WTC11 (cell line): Measurements from ENCODE around the gene SPRED1. TPM values are rescaled to one million over a fixed set of nuclear protein-coding genes. Genes with fewer than 3 reads are reported as not detected.

Experiments
- ATAC-seq: fragments of 200-7000 bp; cut with Tn5 transposase; 2 replicates; pipeline ENCODE4 v1.10.0; 2021; ENCODE audit warnings: mild to moderate bottlenecking, moderate library complexity
- CTCF ChIA-PET: fragments of 300-600 bp; sonication (Branson Sonifier 250); formaldehyde crosslinking; loops from one replicate; lab custom pipeline; 2021; ENCODE audit warnings: antibody characterized with exemption; lab: Charles Lee
- POLR2A ChIA-PET: fragments of 350-600 bp; sonication (Branson Sonifier 250); formaldehyde crosslinking; loops from one replicate; lab custom pipeline; 2021; ENCODE audit warnings: antibody characterized with exemption; lab: Charles Lee
- DNase-seq: peaks from one replicate; pipeline ENCODE4 v3.0.0; 2021; ENCODE audit warnings: low spot score
- H3K27ac Mint-ChIP-seq: 2 replicates; pipeline ENCODE4 v1.8.0; 2021; ENCODE audit warnings: mixed read lengths
- H3K27me3 Mint-ChIP-seq: 2 replicates; pipeline ENCODE4 v1.8.0; 2021; ENCODE audit warnings: low read depth, mild to moderate bottlenecking, moderate library complexity, mixed read lengths
- H3K36me3 Mint-ChIP-seq: 2 replicates; pipeline ENCODE4 v1.8.0; 2021; ENCODE audit warnings: mixed read lengths
- H3K4me1 Mint-ChIP-seq: 2 replicates; pipeline ENCODE4 v1.8.0; 2022; ENCODE audit warnings: mixed read lengths
- H3K4me3 Mint-ChIP-seq: 2 replicates; pipeline ENCODE4 v1.8.0; 2021; ENCODE audit warnings: mild to moderate bottlenecking, moderate library complexity, mixed read lengths
- H3K9me3 Mint-ChIP-seq: 2 replicates; pipeline ENCODE4 v1.8.0; 2021; ENCODE audit warnings: mixed read lengths
- CREM ChIP-seq: sonication (generic); formaldehyde crosslinking; IDR thresholded peaks from 2 replicates; pipeline ENCODE4 v1.8.1; 2022; ENCODE audit warnings: mild to moderate bottlenecking, missing genetic modification reagents, moderate library complexity
- ESRRA ChIP-seq: sonication (generic); formaldehyde crosslinking; IDR thresholded peaks from 2 replicates; pipeline ENCODE4 v1.8.1; 2022; ENCODE audit warnings: mild to moderate bottlenecking, missing genetic modification reagents, borderline replicate concordance
- ETV6 ChIP-seq: sonication (generic); formaldehyde crosslinking; IDR thresholded peaks from 2 replicates; pipeline ENCODE4 v1.8.1; 2022; ENCODE audit warnings: mild to moderate bottlenecking, missing genetic modification reagents
- JAZF1 ChIP-seq: fragments of 250-450 bp; sonication (Bioruptor Pico); IDR thresholded peaks from 2 replicates; pipeline ENCODE4 v1.9.0; 2021; ENCODE audit warnings: moderate library complexity, mild to moderate bottlenecking, inconsistent platforms
- MYBL2 ChIP-seq: sonication (generic); formaldehyde crosslinking; IDR thresholded peaks from 2 replicates; pipeline ENCODE4 v1.8.1; 2023; ENCODE audit warnings: mild to moderate bottlenecking, moderate library complexity, missing genetic modification reagents
- NFYB ChIP-seq: sonication (generic); formaldehyde crosslinking; conservative IDR thresholded peaks from 2 replicates; pipeline ENCODE4 v1.8.0; 2022; ENCODE audit warnings: low read depth, missing genetic modification reagents
- NR3C1 ChIP-seq: sonication (generic); formaldehyde crosslinking; conservative IDR thresholded peaks from 2 replicates; pipeline ENCODE4 v1.8.1; 2023; ENCODE audit warnings: low read depth, mild to moderate bottlenecking, missing genetic modification reagents
- RELA ChIP-seq: sonication (generic); formaldehyde crosslinking; IDR thresholded peaks from 2 replicates; pipeline ENCODE4 v1.8.1; 2022; ENCODE audit warnings: missing genetic modification reagents, mild to moderate bottlenecking, borderline replicate concordance
- RORB ChIP-seq: fragments of 250-450 bp; sonication (Bioruptor Pico); IDR thresholded peaks from 2 replicates; pipeline ENCODE4 v1.9.0; 2021; ENCODE audit warnings: mild to moderate bottlenecking
- SOX15 ChIP-seq: fragments of 250-450 bp; sonication (Bioruptor Pico); IDR thresholded peaks from 2 replicates; pipeline ENCODE4 v1.9.0; 2021; ENCODE audit warnings: mild to moderate bottlenecking
- ZBTB21 ChIP-seq: sonication (generic); formaldehyde crosslinking; IDR thresholded peaks from 2 replicates; pipeline ENCODE4 v1.8.1; 2023; ENCODE audit warnings: mild to moderate bottlenecking, missing genetic modification reagents, borderline replicate concordance
- ZNF121 ChIP-seq: sonication (generic); formaldehyde crosslinking; IDR thresholded peaks from 2 replicates; pipeline ENCODE4 v1.8.0; 2023; ENCODE audit warnings: missing genetic modification reagents
- ZNF138 ChIP-seq: sonication (generic); formaldehyde crosslinking; conservative IDR thresholded peaks from 2 replicates; pipeline ENCODE4 v1.8.1; 2022; ENCODE audit warnings: mild to moderate bottlenecking, moderate library complexity, missing genetic modification reagents
- total RNA-seq: library from RNA; stranded (reverse); gene quantifications from 3 replicates; pipeline ENCODE4 v1.2.3, GENCODE V29; 2021
- TF ChIP-seq, protein P1 (sequence below): sonication (generic); formaldehyde crosslinking; conservative IDR thresholded peaks from 2 replicates; pipeline ENCODE4 v1.8.1; 2022; ENCODE audit warnings: mild to moderate bottlenecking, missing genetic modification reagents
- TF ChIP-seq, protein P2 (sequence below): fragments of 250-450 bp; sonication (Bioruptor Pico); IDR thresholded peaks from 2 replicates; pipeline ENCODE4 v2.1.2; 2022; ENCODE audit warnings: mild to moderate bottlenecking, moderate library complexity
- TF ChIP-seq, protein P3 (sequence below): sonication (generic); formaldehyde crosslinking; conservative IDR thresholded peaks from 2 replicates; pipeline ENCODE4 v1.8.1; 2023; ENCODE audit warnings: mild to moderate bottlenecking, low read depth, missing genetic modification reagents, moderate library complexity
- TF ChIP-seq, protein P4 (sequence below): sonication (generic); formaldehyde crosslinking; IDR thresholded peaks from 2 replicates; pipeline ENCODE4 v1.8.0; 2022; ENCODE audit warnings: mild to moderate bottlenecking, missing genetic modification reagents
- TF ChIP-seq, protein P5 (sequence below): sonication (generic); formaldehyde crosslinking; IDR thresholded peaks from 2 replicates; pipeline ENCODE4 v1.8.0; 2022; ENCODE audit warnings: missing genetic modification reagents
- TF ChIP-seq, protein P6 (sequence below): sonication (generic); formaldehyde crosslinking; IDR thresholded peaks from 2 replicates; pipeline ENCODE4 v1.8.1; 2022; ENCODE audit warnings: mild to moderate bottlenecking, moderate library complexity, missing genetic modification reagents
- TF ChIP-seq, protein P7 (sequence below): sonication (generic); formaldehyde crosslinking; IDR thresholded peaks from 2 replicates; pipeline ENCODE4 v1.8.1; 2023; ENCODE audit warnings: mild to moderate bottlenecking, missing genetic modification reagents, moderate library complexity

SPRED1 gene
- total RNA-seq, 1 experiment from 2014 or later = 35.9 TPM

DNA sequence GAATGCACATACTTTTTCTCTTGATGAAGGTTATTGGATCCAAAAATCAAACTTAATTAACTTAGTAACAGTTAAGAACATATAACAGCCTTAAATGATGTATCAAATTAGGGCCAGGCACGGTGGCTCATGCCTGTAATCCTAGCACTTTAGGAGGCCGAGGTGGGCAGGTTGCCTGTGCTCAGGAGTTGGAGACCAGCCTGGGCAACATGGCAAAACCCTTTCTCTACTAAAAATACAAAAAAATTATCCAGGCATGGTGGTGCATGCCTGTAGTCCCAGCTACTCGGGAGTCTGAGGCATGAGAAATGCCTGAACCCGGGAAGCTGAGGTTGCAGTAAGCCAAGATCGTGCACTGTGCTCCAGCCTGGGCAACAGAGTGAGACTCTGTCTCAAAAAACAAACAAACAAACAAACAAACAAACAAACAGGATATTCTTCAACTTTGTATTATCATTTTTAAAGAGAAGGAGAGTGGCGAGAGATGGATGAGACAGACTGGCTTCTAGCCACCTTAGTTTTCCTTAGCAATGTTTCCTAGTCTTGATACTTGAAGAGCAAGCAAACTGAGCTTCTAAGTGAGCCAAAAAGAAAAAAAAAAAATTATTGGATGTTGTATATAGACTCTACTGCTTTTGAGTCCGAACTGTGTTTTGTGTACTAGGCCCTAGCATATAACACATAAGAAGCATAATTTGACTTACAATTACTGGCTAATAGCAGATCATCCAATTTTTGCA is 13.8 kb downstream of the SPRED1 start:
- POLR2A ChIA-PET = interaction anchor here (0.9 kb wide), 1 partner anchor 15 kb away, joined by 4 read pairs; no protein-coding TSS in a partner anchor
- DNase-seq = no peak
- H3K27me3 Mint-ChIP-seq = no peaks in the 10 kb centered on the region
- H3K4me3 Mint-ChIP-seq = no peak overlapping the region
- ATAC-seq = no peak
- TF ChIP-seq, protein P1, sequence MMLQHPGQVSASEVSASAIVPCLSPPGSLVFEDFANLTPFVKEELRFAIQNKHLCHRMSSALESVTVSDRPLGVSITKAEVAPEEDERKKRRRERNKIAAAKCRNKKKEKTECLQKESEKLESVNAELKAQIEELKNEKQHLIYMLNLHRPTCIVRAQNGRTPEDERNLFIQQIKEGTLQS (CRISPR knock-in tag) = no peak
- TF ChIP-seq CREM (CRISPR knock-in tag) = no peak
- TF ChIP-seq JAZF1 (CRISPR knock-in tag) = no peak
- no peak for TF ChIP-seq ZNF121
- H3K9me3 Mint-ChIP-seq = no peaks in the 10 kb centered on the region
- CTCF ChIA-PET = interaction anchor here (1.0 kb wide), 1 partner anchor 15 kb away, joined by 4 read pairs; no protein-coding TSS in a partner anchor
- peaks cover 21% of the 10 kb centered on the region for H3K4me1 Mint-ChIP-seq
- peaks cover 12% of the 10 kb centered on the region for H3K36me3 Mint-ChIP-seq
- peak overlapping the region; percentile 75 for H3K27ac Mint-ChIP-seq

DNA sequence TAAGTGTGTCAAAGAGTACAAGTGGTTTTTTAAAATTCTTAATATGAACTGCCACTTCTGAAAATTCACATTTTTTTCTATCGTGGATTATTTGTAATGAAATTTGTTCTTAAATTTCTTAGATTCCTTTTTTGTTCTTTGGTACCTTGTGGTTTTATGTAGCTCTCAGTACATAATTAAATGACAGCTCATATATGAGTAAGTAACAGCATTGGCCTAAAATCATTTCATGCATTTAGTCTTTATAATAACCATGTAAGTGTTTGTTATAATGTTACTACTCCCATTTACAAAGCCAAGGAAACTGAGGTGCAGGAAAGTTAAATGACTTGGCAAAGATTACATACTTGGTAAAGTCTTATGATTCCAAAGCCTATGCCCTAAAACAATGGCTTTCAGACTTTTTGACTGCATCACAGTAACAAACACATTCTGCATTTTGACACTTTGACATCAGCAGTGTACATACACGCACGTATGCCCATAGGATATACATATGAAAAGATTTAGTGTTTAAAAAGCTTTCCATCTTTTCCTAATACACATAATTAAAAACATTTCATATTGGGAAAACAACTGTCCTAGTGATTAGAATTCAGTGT is 14.9 kb downstream of the SPRED1 start:
- POLR2A ChIA-PET = no interaction called here

DNA sequence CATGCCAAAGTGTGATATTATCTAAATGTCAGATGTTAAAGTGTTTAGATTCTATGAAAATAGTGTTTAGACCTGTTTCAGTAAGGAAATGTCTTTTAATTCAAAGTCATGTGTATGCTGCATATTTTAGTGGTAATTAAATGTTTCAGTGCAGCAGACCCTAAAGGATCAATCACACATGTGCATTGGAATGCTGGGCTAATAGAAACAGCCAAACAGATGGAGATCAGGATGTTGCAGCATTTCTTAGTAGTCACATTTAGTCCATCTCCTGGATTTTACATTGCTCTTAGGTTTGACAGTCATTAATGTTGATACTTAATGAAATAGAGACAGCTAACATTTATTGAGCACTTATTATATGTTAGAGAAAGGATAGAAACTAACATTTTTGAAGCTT is 18.5 kb downstream of the SPRED1 start:
- ChIA-PET POLR2A (no interaction called here), CTCF (no interaction called here)
- Mint-ChIP-seq H3K9me3 (no peaks in the 10 kb centered on the region), H3K36me3 (peaks cover 15% of the 10 kb centered on the region), H3K27me3 (no peaks in the 10 kb centered on the region), H3K27ac (no peak overlapping the region), H3K4me1 (peaks cover 44% of the 10 kb centered on the region), H3K4me3 (no peak overlapping the region)
- DNase-seq (no peak), ATAC-seq (no peak)
- TF ChIP-seq ETV6 (CRISPR knock-in tag) = no peak
- no peak for TF ChIP-seq NFYB
- TF ChIP-seq, protein P2, sequence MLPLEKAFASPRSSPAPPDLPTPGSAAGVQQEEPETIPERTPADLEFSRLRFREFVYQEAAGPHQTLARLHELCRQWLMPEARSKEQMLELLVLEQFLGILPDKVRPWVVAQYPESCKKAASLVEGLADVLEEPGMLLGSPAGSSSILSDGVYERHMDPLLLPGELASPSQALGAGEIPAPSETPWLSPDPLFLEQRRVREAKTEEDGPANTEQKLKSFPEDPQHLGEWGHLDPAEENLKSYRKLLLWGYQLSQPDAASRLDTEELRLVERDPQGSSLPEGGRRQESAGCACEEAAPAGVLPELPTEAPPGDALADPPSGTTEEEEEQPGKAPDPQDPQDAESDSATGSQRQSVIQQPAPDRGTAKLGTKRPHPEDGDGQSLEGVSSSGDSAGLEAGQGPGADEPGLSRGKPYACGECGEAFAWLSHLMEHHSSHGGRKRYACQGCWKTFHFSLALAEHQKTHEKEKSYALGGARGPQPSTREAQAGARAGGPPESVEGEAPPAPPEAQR = no peak
- TF ChIP-seq, protein P3, sequence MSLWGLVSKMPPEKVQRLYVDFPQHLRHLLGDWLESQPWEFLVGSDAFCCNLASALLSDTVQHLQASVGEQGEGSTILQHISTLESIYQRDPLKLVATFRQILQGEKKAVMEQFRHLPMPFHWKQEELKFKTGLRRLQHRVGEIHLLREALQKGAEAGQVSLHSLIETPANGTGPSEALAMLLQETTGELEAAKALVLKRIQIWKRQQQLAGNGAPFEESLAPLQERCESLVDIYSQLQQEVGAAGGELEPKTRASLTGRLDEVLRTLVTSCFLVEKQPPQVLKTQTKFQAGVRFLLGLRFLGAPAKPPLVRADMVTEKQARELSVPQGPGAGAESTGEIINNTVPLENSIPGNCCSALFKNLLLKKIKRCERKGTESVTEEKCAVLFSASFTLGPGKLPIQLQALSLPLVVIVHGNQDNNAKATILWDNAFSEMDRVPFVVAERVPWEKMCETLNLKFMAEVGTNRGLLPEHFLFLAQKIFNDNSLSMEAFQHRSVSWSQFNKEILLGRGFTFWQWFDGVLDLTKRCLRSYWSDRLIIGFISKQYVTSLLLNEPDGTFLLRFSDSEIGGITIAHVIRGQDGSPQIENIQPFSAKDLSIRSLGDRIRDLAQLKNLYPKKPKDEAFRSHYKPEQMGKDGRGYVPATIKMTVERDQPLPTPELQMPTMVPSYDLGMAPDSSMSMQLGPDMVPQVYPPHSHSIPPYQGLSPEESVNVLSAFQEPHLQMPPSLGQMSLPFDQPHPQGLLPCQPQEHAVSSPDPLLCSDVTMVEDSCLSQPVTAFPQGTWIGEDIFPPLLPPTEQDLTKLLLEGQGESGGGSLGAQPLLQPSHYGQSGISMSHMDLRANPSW (CRISPR knock-in tag) = no peak
- TF ChIP-seq, protein P4, sequence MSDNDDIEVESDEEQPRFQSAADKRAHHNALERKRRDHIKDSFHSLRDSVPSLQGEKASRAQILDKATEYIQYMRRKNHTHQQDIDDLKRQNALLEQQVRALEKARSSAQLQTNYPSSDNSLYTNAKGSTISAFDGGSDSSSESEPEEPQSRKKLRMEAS (CRISPR knock-in tag) = no peak
- TF ChIP-seq ZBTB21 = no peak
- TF ChIP-seq NR3C1 (CRISPR knock-in tag) = no peak
- TF ChIP-seq, protein P5, sequence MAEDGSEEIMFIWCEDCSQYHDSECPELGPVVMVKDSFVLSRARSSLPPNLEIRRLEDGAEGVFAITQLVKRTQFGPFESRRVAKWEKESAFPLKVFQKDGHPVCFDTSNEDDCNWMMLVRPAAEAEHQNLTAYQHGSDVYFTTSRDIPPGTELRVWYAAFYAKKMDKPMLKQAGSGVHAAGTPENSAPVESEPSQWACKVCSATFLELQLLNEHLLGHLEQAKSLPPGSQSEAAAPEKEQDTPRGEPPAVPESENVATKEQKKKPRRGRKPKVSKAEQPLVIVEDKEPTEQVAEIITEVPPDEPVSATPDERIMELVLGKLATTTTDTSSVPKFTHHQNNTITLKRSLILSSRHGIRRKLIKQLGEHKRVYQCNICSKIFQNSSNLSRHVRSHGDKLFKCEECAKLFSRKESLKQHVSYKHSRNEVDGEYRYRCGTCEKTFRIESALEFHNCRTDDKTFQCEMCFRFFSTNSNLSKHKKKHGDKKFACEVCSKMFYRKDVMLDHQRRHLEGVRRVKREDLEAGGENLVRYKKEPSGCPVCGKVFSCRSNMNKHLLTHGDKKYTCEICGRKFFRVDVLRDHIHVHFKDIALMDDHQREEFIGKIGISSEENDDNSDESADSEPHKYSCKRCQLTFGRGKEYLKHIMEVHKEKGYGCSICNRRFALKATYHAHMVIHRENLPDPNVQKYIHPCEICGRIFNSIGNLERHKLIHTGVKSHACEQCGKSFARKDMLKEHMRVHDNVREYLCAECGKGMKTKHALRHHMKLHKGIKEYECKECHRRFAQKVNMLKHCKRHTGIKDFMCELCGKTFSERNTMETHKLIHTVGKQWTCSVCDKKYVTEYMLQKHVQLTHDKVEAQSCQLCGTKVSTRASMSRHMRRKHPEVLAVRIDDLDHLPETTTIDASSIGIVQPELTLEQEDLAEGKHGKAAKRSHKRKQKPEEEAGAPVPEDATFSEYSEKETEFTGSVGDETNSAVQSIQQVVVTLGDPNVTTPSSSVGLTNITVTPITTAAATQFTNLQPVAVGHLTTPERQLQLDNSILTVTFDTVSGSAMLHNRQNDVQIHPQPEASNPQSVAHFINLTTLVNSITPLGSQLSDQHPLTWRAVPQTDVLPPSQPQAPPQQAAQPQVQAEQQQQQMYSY (CRISPR knock-in tag) = no peak
- no peak for TF ChIP-seq SOX15 (CRISPR knock-in tag)
- no peak for TF ChIP-seq RELA
- no peak for TF ChIP-seq RORB (CRISPR knock-in tag)
- TF ChIP-seq ESRRA (CRISPR knock-in tag) = no peak
- TF ChIP-seq, protein P1 (CRISPR knock-in tag) = no peak
- no peak for TF ChIP-seq ZNF138 (CRISPR knock-in tag)
- no peak for TF ChIP-seq MYBL2 (CRISPR knock-in tag)
- TF ChIP-seq, protein P6, sequence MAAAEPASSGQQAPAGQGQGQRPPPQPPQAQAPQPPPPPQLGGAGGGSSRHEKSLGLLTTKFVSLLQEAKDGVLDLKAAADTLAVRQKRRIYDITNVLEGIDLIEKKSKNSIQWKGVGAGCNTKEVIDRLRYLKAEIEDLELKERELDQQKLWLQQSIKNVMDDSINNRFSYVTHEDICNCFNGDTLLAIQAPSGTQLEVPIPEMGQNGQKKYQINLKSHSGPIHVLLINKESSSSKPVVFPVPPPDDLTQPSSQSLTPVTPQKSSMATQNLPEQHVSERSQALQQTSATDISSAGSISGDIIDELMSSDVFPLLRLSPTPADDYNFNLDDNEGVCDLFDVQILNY = no peak

More for the DNA sequence above, 14.9 kb downstream of the SPRED1 start:
- Mint-ChIP-seq H3K9me3 (no peaks in the 10 kb centered on the region), H3K36me3 (peaks cover 15% of the 10 kb centered on the region), H3K27me3 (no peaks in the 10 kb centered on the region), H3K27ac (no peak overlapping the region; the same call in 1 of the 2 replicates), H3K4me1 (peaks cover 29% of the 10 kb centered on the region), H3K4me3 (no peak overlapping the region)
- ATAC-seq (no peak), DNase-seq (no peak)
- TF ChIP-seq, protein P7, sequence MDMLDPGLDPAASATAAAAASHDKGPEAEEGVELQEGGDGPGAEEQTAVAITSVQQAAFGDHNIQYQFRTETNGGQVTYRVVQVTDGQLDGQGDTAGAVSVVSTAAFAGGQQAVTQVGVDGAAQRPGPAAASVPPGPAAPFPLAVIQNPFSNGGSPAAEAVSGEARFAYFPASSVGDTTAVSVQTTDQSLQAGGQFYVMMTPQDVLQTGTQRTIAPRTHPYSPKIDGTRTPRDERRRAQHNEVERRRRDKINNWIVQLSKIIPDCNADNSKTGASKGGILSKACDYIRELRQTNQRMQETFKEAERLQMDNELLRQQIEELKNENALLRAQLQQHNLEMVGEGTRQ (CRISPR knock-in tag) = no peak
- CTCF ChIA-PET = no interaction called here
